T-helper 1 cell treated with Interleukin-12 subunit alpha and Interleukin-12 subunit beta and Interleukin-4 antibody, amounts not matched to agents 30 μg/mL and 1 μg/mL, for 36 hours (primary cell): ENCODE data around the gene MAEA.

Source experiments
- H3K27ac Mint-ChIP-seq: one replicate; pipeline ENCODE4 v1.8.0; 2021; ENCODE audit warnings: mild to moderate bottlenecking, mixed read lengths
- H3K27me3 Mint-ChIP-seq: one replicate; pipeline ENCODE4 v1.8.0; 2021; ENCODE audit warnings: low read depth, mixed read lengths
- H3K36me3 Mint-ChIP-seq: one replicate; pipeline ENCODE4 v1.8.0; 2021; ENCODE audit warnings: low read depth, mixed read lengths
- H3K4me1 Mint-ChIP-seq: one replicate; pipeline ENCODE4 v1.8.0; 2021; ENCODE audit warnings: low read depth, mixed read lengths
- H3K4me3 Mint-ChIP-seq: one replicate; pipeline ENCODE4 v1.8.0; 2021; ENCODE audit warnings: mild to moderate bottlenecking, moderate library complexity, mixed read lengths
- H3K9me3 Mint-ChIP-seq: one replicate; pipeline ENCODE4 v1.8.0; 2021; ENCODE audit warnings: mixed read lengths

MAEA gene

DNA sequence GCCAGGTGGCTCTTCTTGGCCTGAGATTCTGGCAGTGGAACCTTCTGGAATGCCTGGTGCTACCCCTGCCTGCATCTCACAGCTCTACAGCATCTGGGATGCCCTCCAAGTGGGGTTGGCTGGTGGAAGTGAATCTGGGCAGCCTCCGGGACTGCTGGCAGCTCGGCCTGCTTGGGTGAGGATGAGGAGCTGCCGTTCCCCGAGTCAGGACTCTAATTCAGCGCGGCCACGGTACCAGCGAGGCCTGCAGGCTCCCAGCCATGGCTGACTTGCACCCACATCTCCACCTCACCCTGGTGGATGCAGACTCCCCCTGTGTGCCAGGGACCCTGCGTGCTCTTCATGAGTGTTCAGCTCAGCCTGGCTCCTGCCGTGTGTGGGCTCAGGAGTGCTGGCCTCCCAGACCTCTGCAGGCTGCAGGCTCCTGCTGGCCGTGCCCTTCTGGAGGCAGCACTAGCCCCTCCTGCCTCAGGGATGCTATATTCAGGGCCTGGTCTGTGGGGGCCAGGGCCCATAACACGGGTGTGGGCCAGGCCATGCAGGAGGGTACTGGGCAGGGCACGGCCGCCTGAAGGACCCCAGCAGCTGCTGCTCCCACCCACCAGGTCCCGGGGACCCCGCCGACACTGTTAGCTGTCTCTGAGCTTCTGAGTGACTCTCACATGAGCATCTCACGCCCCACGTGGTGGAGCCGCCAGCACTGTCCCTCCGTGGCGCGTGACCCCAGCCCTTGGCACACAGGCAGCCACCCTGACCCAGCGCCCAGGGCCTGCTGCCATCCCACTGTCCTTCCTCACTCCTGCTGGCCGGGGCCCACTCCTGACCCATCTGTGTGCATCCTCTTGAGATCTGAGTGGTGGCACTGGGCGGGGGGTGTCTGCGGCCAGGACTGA lies 67.9 kb downstream of the MAEA start:
- Mint-ChIP-seq H3K4me1 (no peaks in the 10 kb centered on the region), H3K4me3 (no peak overlapping the region), H3K27me3 (no peaks in the 10 kb centered on the region), H3K9me3 (no peaks in the 10 kb centered on the region), H3K27ac (no peak overlapping the region), H3K36me3 (peaks cover 2% of the 10 kb centered on the region)

DNA sequence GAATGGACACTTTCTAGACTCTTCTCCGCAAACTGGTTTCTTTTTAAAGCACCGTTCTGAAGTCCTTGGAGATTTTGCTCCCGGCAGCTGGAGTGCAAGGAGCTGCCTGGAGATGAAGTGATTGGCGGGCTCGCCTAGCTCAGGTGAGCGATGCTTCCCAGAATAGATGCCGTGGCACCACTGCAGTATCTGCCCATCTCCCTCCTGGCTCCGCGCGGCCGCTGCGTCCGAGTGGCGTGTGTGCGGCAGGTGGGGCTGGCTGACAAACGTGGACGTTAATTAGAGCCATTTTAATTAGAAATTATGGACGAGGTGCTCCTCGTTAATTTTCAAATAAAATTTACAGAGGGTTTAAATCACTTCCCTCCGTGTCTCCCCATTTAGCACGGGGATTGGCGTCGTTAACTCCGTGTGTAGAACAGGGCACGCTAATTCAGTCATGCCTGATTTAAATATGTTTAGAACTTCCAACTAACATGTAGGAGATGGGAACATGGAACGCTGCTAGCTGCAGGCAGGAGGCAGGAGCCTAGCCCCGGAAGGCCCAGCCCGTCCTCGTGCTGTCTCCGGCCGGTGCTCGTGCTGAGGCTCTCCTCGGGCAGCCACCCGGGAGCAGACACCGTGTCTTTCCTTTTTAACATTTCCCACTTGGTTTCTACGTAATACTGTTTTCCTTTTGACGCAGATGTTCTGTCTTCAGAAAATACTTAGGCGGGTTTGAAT lies 68.9 kb downstream of the MAEA start:
- Mint-ChIP-seq H3K4me1 (no peaks in the 10 kb centered on the region), H3K4me3 (no peak overlapping the region), H3K27me3 (no peaks in the 10 kb centered on the region), H3K9me3 (no peaks in the 10 kb centered on the region), H3K36me3 (peaks cover 2% of the 10 kb centered on the region), H3K27ac (no peak overlapping the region)

DNA sequence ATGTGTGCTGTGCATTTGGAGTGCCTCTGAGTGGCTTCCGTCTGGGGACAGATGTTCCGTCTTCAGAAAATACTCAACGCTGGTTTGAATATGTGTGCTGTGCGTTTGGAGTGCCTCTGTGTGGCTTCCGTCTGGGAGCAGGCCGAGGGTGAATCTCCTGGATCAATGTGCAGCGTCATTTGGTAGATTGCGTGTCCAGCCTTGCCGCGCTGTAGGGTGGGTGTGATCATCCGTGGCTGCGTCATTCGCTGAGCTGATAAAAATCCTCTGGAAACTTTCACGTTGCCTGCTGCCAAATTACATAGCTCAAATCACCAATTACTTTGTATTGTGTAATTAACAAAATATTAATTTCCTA lies 69.4 kb downstream of the MAEA start:
- peaks cover 2% of the 10 kb centered on the region for H3K36me3 Mint-ChIP-seq
- H3K27ac Mint-ChIP-seq = no peak overlapping the region
- no peaks in the 10 kb centered on the region for H3K27me3 Mint-ChIP-seq
- H3K4me3 Mint-ChIP-seq = no peak overlapping the region
- no peaks in the 10 kb centered on the region for H3K4me1 Mint-ChIP-seq
- no peaks in the 10 kb centered on the region for H3K9me3 Mint-ChIP-seq

DNA sequence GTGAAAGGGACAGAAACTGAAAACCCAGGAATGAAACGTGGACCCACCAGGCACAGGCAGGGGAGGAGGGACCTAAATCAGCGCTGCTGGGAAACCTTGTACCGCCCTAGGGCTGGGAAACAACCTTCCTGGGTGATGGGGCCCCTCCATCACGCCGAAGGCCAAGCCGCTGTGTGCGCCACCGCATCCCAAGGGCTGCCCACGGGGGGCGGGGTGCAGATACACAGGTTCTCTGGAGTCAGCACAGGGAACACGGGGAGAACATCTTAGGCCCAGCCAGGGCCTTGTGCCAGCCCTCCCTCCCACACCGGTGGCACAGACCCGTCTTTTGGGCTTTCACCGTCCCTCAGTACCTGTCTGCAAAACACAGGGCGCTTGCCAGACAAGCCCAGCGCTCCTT lies 70.3 kb downstream of the MAEA start:
- H3K4me3 Mint-ChIP-seq = no peak overlapping the region
- H3K27ac Mint-ChIP-seq = no peak overlapping the region
- no peaks in the 10 kb centered on the region for H3K4me1 Mint-ChIP-seq
- H3K27me3 Mint-ChIP-seq = no peaks in the 10 kb centered on the region
- peaks cover 2% of the 10 kb centered on the region for H3K36me3 Mint-ChIP-seq
- H3K9me3 Mint-ChIP-seq = no peaks in the 10 kb centered on the region

DNA sequence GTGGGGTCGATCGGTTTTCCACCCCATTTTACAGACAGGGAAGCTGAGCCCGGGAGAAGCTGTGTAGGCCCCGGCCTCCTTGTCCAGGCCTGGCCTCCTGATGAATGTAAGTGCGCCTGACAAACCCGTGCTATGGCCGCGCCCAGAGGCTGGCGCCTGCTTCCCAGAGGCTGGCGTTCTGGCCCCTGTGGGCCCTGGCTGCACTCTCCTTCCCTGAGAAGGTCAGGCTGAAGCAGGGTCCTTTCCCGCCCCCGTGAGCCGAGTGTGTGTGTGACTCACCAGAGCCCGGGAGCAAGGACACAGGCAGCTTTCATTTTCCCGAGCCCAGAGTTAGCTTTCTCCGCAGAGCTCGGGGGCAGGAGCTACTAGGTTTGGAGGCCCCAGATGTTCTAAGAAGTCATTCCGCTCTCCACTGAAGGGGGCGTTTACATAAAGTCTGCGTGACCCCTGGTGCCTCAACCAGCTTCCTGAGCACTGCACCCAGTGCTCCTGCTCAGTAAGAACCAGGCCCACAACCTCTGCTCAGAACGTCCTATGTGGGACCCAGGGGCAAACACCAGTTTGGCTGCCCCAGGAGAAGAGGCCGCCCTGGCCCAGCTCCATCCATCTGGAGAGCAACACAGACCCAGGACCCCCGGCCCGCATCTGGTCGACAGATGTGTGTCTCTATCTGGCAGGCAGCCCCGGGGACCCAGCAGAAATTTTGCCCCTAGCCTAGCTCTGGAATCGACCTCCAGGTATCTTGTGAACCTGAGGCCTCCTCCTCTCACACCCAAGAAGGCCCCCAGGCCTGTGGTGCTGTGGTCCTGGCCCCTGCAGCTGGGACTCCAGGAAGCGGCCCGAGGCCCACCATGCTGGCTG lies 71.0 kb downstream of the MAEA start:
- Mint-ChIP-seq H3K27ac (no peak overlapping the region), H3K4me1 (no peaks in the 10 kb centered on the region), H3K27me3 (no peaks in the 10 kb centered on the region), H3K9me3 (no peaks in the 10 kb centered on the region), H3K4me3 (no peak overlapping the region), H3K36me3 (peaks cover 2% of the 10 kb centered on the region)

DNA sequence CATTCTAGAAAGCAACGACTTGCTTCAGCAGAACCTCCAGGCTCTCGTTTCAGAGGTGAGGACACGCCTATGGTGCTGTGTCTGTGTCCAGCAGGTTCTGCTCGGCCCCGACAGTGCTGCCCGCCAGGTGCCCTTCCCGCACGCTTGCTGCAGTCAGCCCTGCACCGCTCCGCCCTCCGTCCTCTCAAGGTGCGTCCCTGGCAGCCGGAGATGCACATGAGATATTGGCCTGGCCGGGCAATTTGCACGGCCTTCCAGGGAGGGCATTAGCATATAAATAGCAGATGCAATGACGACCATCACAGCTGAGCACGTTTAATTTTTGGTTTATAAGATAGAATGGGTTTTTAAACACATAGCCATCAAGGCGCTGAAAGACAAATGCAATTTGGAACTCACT lies 71.7 kb downstream of the MAEA start:
- Mint-ChIP-seq H3K9me3 (no peaks in the 10 kb centered on the region), H3K4me1 (no peaks in the 10 kb centered on the region), H3K4me3 (no peak overlapping the region), H3K27ac (no peak overlapping the region), H3K27me3 (no peaks in the 10 kb centered on the region), H3K36me3 (no peaks in the 10 kb centered on the region)

DNA sequence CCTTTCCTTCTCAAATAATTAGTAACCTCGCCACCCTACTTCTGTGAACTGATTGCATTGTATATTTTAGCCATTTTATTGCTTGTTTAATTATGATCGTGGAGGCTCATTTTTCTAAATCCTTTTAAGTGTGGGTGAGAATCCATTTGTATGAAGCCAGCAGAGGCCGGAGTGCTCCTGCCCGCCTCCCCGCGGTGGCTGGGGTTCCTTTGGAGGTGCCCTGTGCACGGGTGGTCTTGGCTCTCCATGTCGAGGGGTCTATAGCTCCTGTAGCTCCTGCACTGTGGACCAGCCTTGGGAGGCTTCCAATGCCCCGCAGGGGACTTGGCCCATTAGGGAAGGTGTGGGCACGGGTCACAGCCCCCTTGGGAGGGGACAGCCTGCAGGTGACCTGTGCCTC lies 72.4 kb downstream of the MAEA start:
- Mint-ChIP-seq H3K4me1 (no peaks in the 10 kb centered on the region), H3K27ac (no peak overlapping the region), H3K36me3 (no peaks in the 10 kb centered on the region), H3K4me3 (no peak overlapping the region), H3K9me3 (no peaks in the 10 kb centered on the region), H3K27me3 (no peaks in the 10 kb centered on the region)

DNA sequence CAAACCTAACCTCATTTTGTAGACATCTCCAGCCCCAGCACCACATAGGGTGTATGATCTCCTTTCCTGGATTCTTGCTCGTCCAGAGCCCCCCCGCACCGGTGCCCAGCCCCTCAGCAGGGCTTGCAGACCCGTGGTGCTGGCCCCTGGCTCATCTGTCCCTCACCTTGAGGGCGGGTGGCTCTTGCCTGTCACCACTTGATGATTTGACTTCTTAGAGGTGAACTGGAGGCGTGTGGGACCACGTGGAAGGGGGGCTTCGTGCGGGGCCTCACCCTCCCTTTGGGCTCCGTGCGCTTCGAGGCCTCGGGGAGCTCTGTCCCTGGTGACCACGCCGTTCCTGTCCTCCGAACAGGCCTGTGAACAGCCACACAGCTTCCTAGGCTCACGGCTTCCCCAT lies 72.8 kb downstream of the MAEA start:
- H3K4me3 Mint-ChIP-seq = no peak overlapping the region
- no peaks in the 10 kb centered on the region for H3K4me1 Mint-ChIP-seq
- H3K36me3 Mint-ChIP-seq = no peaks in the 10 kb centered on the region
- H3K27me3 Mint-ChIP-seq = no peaks in the 10 kb centered on the region
- no peaks in the 10 kb centered on the region for H3K9me3 Mint-ChIP-seq
- no peak overlapping the region for H3K27ac Mint-ChIP-seq

DNA sequence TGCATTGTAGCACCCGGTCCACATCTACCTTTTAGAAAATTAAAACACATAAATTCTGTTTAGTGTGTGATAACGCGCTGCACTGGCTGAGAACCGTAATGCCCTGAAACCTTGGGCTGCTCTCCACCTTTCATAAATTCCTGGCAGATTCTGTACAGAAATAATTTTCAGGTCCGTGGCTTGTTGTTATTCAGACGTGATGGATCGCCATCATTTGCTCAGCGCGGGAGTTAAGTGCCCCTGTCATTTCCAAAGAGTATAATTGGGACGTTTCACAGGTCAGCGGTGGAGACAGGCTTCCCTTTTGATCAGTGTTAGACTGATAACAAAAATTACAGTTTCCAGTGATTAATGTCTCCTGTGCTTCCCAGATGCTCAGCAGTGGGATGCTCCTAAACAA lies 73.8 kb downstream of the MAEA start:
- Mint-ChIP-seq H3K27me3 (no peaks in the 10 kb centered on the region), H3K9me3 (no peaks in the 10 kb centered on the region), H3K4me3 (no peak overlapping the region), H3K36me3 (no peaks in the 10 kb centered on the region), H3K27ac (no peak overlapping the region), H3K4me1 (no peaks in the 10 kb centered on the region)

DNA sequence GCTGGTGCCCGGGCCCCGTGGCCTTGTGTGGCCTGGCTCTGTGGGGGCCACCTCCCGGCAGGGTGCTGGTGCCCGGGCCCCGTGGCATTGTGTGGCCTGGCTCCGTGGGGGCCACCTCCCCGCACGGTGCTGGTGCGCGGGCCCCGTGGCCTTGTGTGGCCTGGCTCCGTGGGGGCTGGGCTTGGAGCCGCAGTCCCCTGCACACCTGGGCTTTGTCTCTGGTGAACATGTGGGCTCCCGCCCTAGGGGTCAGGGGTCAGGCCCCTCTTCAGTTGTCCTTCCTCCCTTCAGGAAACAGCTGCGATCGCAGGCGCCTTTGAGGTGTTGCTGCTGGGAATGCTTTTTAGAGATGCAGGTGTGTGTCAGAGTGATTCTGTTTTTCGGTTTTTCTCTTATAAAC lies 74.5 kb downstream of the MAEA start:
- no peaks in the 10 kb centered on the region for H3K36me3 Mint-ChIP-seq
- no peaks in the 10 kb centered on the region for H3K4me1 Mint-ChIP-seq
- H3K4me3 Mint-ChIP-seq = no peak overlapping the region

DNA sequence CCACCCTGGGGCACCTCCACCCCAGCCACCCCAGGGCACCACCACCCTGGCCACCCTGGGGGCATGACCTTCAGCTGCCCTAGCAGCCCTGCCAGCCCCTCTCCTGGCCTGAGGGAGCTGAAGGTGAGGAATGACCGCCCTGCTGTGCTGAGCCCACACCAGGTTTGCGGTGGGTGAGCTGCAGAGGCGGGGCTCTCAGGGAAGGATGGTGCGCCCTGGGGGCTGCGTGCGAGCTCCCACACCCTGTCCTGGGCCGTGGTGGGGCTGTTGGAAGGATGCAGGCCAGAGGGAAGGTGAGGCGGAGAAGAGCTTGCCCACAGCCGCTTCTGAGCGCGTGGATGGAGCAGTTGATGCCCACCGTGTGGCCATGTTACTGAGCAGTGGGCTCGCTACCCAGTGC lies 75.1 kb downstream of the MAEA start:
- Mint-ChIP-seq H3K9me3 (no peaks in the 10 kb centered on the region), H3K27ac (no peak overlapping the region), H3K4me1 (no peaks in the 10 kb centered on the region), H3K27me3 (no peaks in the 10 kb centered on the region), H3K4me3 (no peak overlapping the region), H3K36me3 (no peaks in the 10 kb centered on the region)

More for the DNA sequence above, 74.5 kb downstream of the MAEA start:
- Mint-ChIP-seq H3K9me3 (no peaks in the 10 kb centered on the region), H3K27me3 (no peaks in the 10 kb centered on the region), H3K27ac (no peak overlapping the region)

DNA sequence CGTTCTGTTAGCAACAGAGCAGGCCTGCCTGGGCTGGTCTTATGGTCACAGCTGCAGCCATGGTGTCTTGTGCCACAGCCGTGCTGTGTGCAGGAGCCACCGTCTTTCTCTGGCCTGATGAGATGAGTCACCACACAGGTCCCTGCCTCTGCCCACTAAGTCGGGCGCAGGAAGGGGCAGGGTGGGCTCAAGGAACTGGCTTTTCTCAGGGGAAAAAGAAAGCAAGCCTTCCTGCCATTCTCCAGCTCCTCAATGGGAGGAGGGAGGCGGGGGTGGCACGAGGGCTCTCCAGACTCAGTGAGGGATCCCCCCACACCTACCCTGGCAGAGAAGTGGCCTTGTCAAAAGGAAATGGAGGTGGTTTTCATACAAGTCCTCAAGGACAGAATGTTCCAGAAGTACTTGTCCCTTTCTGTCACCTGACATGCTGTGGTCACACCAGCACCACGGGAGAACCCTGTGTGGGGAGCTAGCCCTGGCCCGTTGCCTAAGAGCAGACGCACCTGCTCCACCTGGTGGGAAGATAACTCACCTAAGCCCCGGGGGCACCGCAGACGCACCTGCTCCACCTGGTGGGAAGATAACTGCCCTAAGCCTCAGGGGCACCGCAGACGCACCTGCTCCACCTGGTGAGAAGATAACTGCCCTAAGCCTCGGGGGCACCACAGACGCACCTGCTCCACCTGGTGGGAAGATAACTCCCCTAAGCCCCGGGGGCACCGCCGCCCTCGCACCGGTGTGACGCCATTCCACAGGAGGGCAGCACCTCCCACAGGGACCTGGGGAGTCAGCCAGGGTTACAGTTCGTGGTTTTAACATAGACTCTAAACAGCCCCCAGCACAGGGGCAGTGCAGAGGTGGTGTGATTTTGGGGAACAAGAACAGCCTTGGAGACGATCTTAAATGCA lies 75.8 kb downstream of the MAEA start:
- Mint-ChIP-seq H3K27me3 (no peaks in the 10 kb centered on the region), H3K36me3 (no peaks in the 10 kb centered on the region), H3K4me3 (no peak overlapping the region), H3K9me3 (no peaks in the 10 kb centered on the region), H3K27ac (no peak overlapping the region), H3K4me1 (no peaks in the 10 kb centered on the region)

DNA sequence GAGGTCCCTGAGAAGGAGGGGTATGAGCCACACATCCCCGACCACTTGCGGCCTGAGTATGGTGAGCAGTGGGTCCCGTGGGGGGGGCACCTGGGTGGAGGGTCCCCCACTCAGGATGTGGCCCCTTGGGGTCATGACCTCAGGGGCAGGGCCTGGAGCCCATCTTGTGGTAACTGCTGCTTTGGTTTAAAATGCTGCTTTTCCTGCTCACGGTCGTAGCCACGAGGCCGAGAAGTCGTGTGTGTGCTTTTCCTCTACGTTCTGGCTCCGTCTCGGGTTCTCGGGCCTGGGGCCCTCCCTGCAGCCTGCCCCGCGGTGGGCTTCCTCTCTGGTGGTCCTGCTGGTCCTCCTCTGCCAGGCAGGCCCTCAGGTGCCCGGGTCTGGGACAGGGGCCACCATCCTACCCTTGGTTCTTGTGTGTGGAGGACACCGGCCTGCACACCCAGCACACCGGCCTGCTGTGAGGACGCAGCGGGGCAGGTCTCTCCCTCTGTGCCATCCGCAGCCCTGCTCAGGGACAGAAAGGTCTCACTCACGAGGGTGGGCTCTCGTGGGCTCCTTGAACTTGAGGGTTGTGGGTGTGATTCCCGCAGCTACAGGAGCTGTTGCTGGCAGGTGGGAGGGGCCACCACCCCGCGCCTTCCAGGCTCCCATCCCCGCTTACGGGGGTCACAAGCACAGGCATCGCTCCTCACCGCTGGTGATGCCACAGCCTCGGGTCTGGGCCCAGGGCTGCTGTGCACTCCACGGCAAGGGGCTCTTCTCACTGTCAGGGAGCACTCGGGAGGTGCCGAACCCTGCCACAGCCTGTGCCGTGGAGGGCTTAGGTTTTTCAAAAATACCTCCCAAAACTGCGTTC lies 76.9 kb downstream of the MAEA start:
- Mint-ChIP-seq H3K27ac (no peak overlapping the region), H3K27me3 (no peaks in the 10 kb centered on the region)

More for the DNA sequence above, 76.9 kb downstream of the MAEA start:
- Mint-ChIP-seq H3K4me1 (no peaks in the 10 kb centered on the region), H3K9me3 (no peaks in the 10 kb centered on the region), H3K4me3 (no peak overlapping the region), H3K36me3 (no peaks in the 10 kb centered on the region)
